ENCODE measurements around the gene CTDSP1. TPM values are rescaled to one million over a fixed set of nuclear protein-coding genes. Genes with fewer than 3 reads are reported as not detected.

CTDSP1 gene
- total and polyA plus RNA-seq, 7 donors, result 75.1 to 120 (median 82.6) TPM

GRCh38 chr2:218427741-218428140 is 28.1 kb downstream of the CTDSP1 start:
- H3K27me3 ChIP-seq, result no peaks in the 10 kb centered on the region
- H3K4me3 ChIP-seq, result no peak overlapping the region
- no peak overlapping the region for H3K27ac ChIP-seq
- 74 to 80% methylated on average over 11 of the region's 11 CpGs for WGBS, 2 donors
- no peaks in the 10 kb centered on the region for H3K4me1 ChIP-seq
- no peaks in the 10 kb centered on the region for H3K9me3 ChIP-seq
- TF ChIP-seq POLR2A (IDR thresholded peaks at IDR 0.05), result no peak
- TF ChIP-seq CTCF (IDR thresholded peaks at IDR 0.05), result no peak
- TF ChIP-seq EP300 (IDR thresholded peaks at IDR 0.05), result no peak
- no peak for TF ChIP-seq POLR2AphosphoS5 (IDR thresholded peaks at IDR 0.05)
- H3K36me3 ChIP-seq, result no peaks in the 10 kb centered on the region
- intact Hi-C loops (cut with DNase I), result no loop called here
- no peak for DNase-seq

GRCh38 chr2:218428846-218429558 is 29.3 kb downstream of the CTDSP1 start:
- Histone ChIP-seq H3K9me3 (no peaks in the 10 kb centered on the region), H3K27me3 (no peaks in the 10 kb centered on the region), H3K4me3 (no peak overlapping the region), H3K27ac (no peak overlapping the region), H3K4me1 (no peaks in the 10 kb centered on the region), H3K36me3 (no peaks in the 10 kb centered on the region)
- WGBS, 2 donors, result 93 to 94% methylated on average over 24 of the region's 24 CpGs
- intact Hi-C loops (cut with DNase I), result no loop called here
- DNase-seq, result no peak
- no peak for TF ChIP-seq POLR2AphosphoS5 (IDR thresholded peaks at IDR 0.05)
- TF ChIP-seq POLR2A (IDR thresholded peaks at IDR 0.05), result no peak
- TF ChIP-seq CTCF (IDR thresholded peaks at IDR 0.05), result no peak
- TF ChIP-seq EP300 (IDR thresholded peaks at IDR 0.05), result no peak

GRCh38 chr2:218429911-218430692 is 30.4 kb downstream of the CTDSP1 start:
- no peak for TF ChIP-seq CTCF (IDR thresholded peaks at IDR 0.05)
- intact Hi-C loops (cut with DNase I), result no loop called here
- no peak overlapping the region for H3K27ac ChIP-seq
- no peaks in the 10 kb centered on the region for H3K27me3 ChIP-seq
- 69 to 78% methylated on average over 9 of the region's 9 CpGs for WGBS, 2 donors
- H3K9me3 ChIP-seq, result no peaks in the 10 kb centered on the region
- H3K36me3 ChIP-seq, result no peaks in the 10 kb centered on the region
- peak; percentile 60 for DNase-seq
- H3K4me3 ChIP-seq, result no peak overlapping the region
- no peaks in the 10 kb centered on the region for H3K4me1 ChIP-seq

- Histone ChIP-seq H3K36me3 (no peaks in the 10 kb centered on the region), H3K9me3 (no peaks in the 10 kb centered on the region), H3K4me1 (no peaks in the 10 kb centered on the region), H3K27me3 (no peaks in the 10 kb centered on the region), H3K27ac (no peak overlapping the region), H3K4me3 (no peak overlapping the region)
- TF ChIP-seq POLR2A (IDR thresholded peaks at IDR 0.05) (no peak), EP300 (IDR thresholded peaks at IDR 0.05) (no peak)
- intact Hi-C loops (cut with DNase I), result no loop called here
- DNase-seq, result peak; percentile 28
- 91 to 92% methylated on average over 11 of the region's 11 CpGs for WGBS, 2 donors
These were observed 31.1 kb downstream of the CTDSP1 start for GRCh38 chr2:218430721-218431120.

GRCh38 chr2:218431878-218432277 is 32.2 kb downstream of the CTDSP1 start:
- TF ChIP-seq POLR2AphosphoS5 (IDR thresholded peaks at IDR 0.05), result no peak
- TF ChIP-seq POLR2A (IDR thresholded peaks at IDR 0.05), result no peak
- TF ChIP-seq EP300 (IDR thresholded peaks at IDR 0.05), result no peak
- TF ChIP-seq CTCF (IDR thresholded peaks at IDR 0.05), result no peak
- intact Hi-C loops (cut with DNase I), result no loop called here

More at GRCh38 chr2:218431878-218432277, 32.2 kb downstream of the CTDSP1 start:
- no peak overlapping the region for H3K4me3 ChIP-seq
- no peak overlapping the region for H3K27ac ChIP-seq
- DNase-seq, result peak; percentile 38
- H3K4me1 ChIP-seq, result no peaks in the 10 kb centered on the region
- H3K36me3 ChIP-seq, result no peaks in the 10 kb centered on the region
- no peaks in the 10 kb centered on the region for H3K27me3 ChIP-seq
- no peaks in the 10 kb centered on the region for H3K9me3 ChIP-seq
- 80 to 94% methylated on average over 10 of the region's 10 CpGs for WGBS, 2 donors
